ENCODE measurements around the gene B4GALT1.

DNA sequence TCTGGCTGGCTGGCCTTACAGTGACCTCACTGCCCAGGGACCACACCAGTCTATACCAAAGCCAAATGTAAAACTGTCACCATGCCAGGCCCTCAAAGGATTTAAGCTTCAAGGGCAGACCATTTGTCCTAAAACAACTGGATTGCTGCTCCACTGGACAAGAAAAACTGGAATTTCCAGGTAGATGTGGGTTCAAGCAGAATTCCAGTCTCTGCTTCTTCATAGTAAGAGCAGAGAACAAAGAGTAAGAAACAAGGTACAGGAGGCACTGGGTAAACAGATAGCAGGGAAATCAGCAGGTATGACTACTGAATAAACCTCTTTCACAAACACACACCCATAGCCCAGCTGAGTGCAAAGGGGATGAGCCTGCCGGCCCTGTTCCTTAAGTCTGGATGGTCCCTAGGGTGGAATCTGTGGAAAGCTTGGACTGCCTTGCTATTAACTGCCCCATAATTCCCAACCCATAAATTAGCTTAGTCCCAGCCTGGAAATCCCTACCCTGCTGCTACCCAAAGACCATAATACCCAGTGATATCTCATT, 5.5 kb downstream of the B4GALT1 start:
- TF ChIP-seq POLR2A (IDR thresholded peaks at IDR 0.05; ENCODE audit: low read length) (no peak), GATA1 (IDR thresholded peaks at IDR 0.05; ENCODE audit: low read depth, low read length) (no peak)
